ENCODE data around the gene FIGLA.

DNA sequence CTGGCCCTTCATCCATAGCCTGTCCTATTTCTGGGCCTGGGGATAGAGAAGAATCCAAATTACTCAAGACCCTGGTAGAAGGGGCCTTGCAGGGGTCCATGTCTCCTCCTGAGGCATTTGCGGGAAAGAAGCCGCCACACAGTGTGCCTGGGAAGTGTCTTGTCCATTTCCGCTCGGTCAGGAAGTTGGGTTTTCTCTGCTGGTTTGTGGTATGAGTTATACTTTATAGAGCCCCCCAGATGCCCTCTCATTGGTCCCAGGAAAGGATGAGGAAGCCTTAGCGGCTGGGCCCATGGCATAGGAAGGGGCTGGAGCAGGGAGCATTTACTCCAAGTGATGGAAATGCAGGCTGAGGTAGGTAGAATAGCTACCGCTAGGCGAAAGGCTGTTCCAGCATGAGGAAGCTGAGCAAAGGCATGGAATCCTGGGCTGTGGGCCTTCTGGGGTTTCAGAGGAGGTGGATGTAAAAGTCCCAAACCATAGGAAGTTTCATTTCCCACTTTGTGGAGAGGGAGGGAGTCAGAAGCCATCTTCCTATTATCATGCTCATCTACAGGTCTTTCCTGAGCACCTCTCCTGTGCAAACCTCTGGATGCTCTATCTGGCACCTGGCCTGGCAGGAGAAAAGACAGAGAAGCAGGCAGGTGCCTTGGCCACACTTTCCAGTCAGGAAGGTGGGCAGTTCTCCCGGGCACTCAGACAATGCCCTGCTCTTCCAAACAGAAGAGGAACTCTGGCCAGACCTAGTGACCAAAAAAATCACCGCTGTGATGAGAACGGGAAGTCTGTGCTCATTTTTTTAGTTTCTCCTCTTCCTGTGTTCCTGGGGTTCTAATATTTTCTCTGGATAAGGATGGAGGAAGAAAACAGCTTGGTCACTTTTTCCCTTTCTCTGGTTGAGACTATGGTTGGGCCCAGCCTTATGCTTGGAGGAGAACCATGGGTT, 47.8 kb upstream of the FIGLA start:
- TF ChIP-seq EZH2 (IDR thresholded peaks at IDR 0.05; ENCODE audit: borderline replicate concordance, low read length): no peak
- TF ChIP-seq CTCF (conservative IDR thresholded peaks at IDR 0.05 in 1 of 2, IDR thresholded peaks at IDR 0.05 in 1 of 2; ENCODE audit: extremely low read depth in 1 of 2, insufficient read depth in 1 of 2, low read depth in 1 of 2, low read length in 2 of 2): no peak

Measured in mammary epithelial cell (primary cell).